SK-MEL-5 (cell line): Measurements from ENCODE around the gene APOO. TPM values are rescaled to one million over a fixed set of nuclear protein-coding genes. Genes with fewer than 3 reads are reported as not detected.
"Not testable (repeated sequence)": the region's sequence is repeated elsewhere in the genome, so short reads cannot be mapped to it uniquely, and the experiment has no call there.

Experiments
- DNase-seq: peaks from one replicate; pipeline ENCODE4 v3.0.0-alpha.2; 2016; ENCODE audit warnings: low read depth, low spot score
- in situ Hi-C: cut with HindIII; loops from 2 replicates; pipeline ENCODE4 v1.10.0; 2016; ENCODE audit warnings: low sequenced_read_pairs, high pct_unique_total_duplicates, low pct_unique_long_range_greater_than_20kb
- total RNA-seq: library from RNA; depleted of rRNA; stranded (reverse); fragments of >200 nt; shearing (Covaris generic); gene quantifications from 2 replicates; pipeline ENCODE4 v1.2.3, GENCODE V29; 2014

APOO gene
- total RNA-seq, 1 experiment from 2014 or later: 38.6 TPM

GRCh38 chrX:23911126-23911835, 3.5 kb upstream of the APOO start:
- in situ Hi-C loops: no loop called here
- no peak for DNase-seq

GRCh38 chrX:23908219-23909004, 674 bp upstream of the APOO start:
- DNase-seq: no peak
- in situ Hi-C loops: no loop called here

GRCh38 chrX:23907111-23907497, 634 bp downstream of the APOO start:
- in situ Hi-C loops: no loop called here
- no peak for DNase-seq

GRCh38 chrX:23904096-23904495, 3.6 kb downstream of the APOO start:
- peak; percentile 96 for DNase-seq
- in situ Hi-C loops: no loop called here

- in situ Hi-C loops: no loop called here
- DNase-seq: peak; percentile 63
Observed at GRCh38 chrX:23902419-23902818, 5.3 kb downstream of the APOO start.

- peak; percentile 90 for DNase-seq
- in situ Hi-C loops: no loop called here
Observed at GRCh38 chrX:23901805-23902204, 5.9 kb downstream of the APOO start.

- DNase-seq: peak; percentile 76
- in situ Hi-C loops: no loop called here
Observed at GRCh38 chrX:23901060-23901459, 6.7 kb downstream of the APOO start.

GRCh38 chrX:23900220-23900797, 7.4 kb downstream of the APOO start:
- no peak for DNase-seq
- in situ Hi-C loops: no loop called here

GRCh38 chrX:23898412-23898959, 9.3 kb downstream of the APOO start:
- DNase-seq: peak; percentile 52
- in situ Hi-C loops: no loop called here

GRCh38 chrX:23896981-23897380, 10.8 kb downstream of the APOO start:
- no peak for DNase-seq
- in situ Hi-C loops: no loop called here

- in situ Hi-C loops: not testable (repeated sequence)
Observed at GRCh38 chrX:23896539-23896938, 11.2 kb downstream of the APOO start.

GRCh38 chrX:23894993-23895392, 12.7 kb downstream of the APOO start:
- DNase-seq, in situ Hi-C loops: not testable (repeated sequence)

More at GRCh38 chrX:23896539-23896938, 11.2 kb downstream of the APOO start:
- DNase-seq: not testable (repeated sequence)

GRCh38 chrX:23890933-23891332, 16.8 kb downstream of the APOO start:
- in situ Hi-C loops: no loop called here
- DNase-seq: no peak

- no peak for DNase-seq
- in situ Hi-C loops: no loop called here
Observed at GRCh38 chrX:23888887-23889501, 18.7 kb downstream of the APOO start.

- in situ Hi-C loops: no loop called here
- DNase-seq: no peak
Observed at GRCh38 chrX:23887918-23888317, 19.8 kb downstream of the APOO start.

- in situ Hi-C loops: no loop called here
- no peak for DNase-seq
Observed at GRCh38 chrX:23887451-23887850, 20.3 kb downstream of the APOO start.

- in situ Hi-C loops: no loop called here
- no peak for DNase-seq
Observed at GRCh38 chrX:23885803-23886202, 21.9 kb downstream of the APOO start.

- in situ Hi-C loops: no loop called here
- no peak for DNase-seq
Observed at GRCh38 chrX:23884427-23885024, 23.2 kb downstream of the APOO start.
